Measurements from ENCODE around the gene OTUD7B.

The OTUD7B gene

DNA sequence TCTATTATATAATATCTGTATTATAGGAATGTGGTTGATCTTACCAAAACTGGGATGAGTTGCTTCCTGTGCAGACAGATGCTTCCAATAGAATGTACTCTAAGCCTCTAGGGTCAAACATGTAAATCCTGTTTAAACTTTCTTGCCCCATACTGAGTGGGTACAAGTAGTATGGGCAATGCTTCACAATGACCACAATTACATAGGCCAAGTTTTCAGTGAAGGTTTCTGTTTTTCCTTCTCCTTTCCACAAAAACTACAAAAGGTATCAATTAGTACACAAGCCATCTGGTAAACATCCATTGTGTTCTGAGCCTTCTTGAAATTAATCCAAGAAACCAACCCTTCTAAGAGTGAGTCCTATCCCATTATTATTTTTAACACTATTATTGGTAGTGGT lies 16.8 kb downstream of the OTUD7B start:
- TF ChIP-seq EGR1 (IDR thresholded peaks at IDR 0.05) (no peak), NFIC (IDR thresholded peaks at IDR 0.05) (no peak), FOXM1 (IDR thresholded peaks at IDR 0.05; ENCODE audit: borderline replicate concordance, low read depth) (no peak)
- TF ChIP-seq, protein P1, sequence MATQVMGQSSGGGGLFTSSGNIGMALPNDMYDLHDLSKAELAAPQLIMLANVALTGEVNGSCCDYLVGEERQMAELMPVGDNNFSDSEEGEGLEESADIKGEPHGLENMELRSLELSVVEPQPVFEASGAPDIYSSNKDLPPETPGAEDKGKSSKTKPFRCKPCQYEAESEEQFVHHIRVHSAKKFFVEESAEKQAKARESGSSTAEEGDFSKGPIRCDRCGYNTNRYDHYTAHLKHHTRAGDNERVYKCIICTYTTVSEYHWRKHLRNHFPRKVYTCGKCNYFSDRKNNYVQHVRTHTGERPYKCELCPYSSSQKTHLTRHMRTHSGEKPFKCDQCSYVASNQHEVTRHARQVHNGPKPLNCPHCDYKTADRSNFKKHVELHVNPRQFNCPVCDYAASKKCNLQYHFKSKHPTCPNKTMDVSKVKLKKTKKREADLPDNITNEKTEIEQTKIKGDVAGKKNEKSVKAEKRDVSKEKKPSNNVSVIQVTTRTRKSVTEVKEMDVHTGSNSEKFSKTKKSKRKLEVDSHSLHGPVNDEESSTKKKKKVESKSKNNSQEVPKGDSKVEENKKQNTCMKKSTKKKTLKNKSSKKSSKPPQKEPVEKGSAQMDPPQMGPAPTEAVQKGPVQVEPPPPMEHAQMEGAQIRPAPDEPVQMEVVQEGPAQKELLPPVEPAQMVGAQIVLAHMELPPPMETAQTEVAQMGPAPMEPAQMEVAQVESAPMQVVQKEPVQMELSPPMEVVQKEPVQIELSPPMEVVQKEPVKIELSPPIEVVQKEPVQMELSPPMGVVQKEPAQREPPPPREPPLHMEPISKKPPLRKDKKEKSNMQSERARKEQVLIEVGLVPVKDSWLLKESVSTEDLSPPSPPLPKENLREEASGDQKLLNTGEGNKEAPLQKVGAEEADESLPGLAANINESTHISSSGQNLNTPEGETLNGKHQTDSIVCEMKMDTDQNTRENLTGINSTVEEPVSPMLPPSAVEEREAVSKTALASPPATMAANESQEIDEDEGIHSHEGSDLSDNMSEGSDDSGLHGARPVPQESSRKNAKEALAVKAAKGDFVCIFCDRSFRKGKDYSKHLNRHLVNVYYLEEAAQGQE (IDR thresholded peaks at IDR 0.05; ENCODE audit: low read depth) = no peak

DNA sequence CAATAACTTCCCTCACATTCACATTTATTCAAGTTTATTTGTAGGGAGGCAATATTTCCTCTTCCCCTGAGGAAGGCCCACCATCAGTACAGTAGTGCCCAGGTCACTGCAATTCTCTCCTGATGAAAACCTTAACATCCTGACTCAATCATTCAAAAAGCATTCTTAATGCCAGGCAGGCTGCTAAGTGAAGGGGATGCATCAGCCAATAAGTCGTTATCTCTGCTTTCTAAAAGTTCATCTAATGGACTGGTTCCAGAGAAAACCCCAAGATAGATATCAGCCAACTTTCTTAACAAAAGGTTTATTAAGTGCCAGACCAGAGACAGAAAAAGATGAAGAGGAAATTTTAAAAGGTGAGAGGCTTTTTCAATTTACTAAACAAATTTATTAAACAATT lies 17.3 kb downstream of the OTUD7B start:
- TF ChIP-seq EP300 (IDR thresholded peaks at IDR 0.05; ENCODE audit: borderline replicate concordance) = no peak
- no peak for TF ChIP-seq TCF12 (IDR thresholded peaks at IDR 0.05; ENCODE audit: low read depth)
- no peak for TF ChIP-seq FOXM1 (IDR thresholded peaks at IDR 0.05; ENCODE audit: borderline replicate concordance, low read depth)
- no peak for TF ChIP-seq YY1 (IDR thresholded peaks at IDR 0.05; ENCODE audit: low read depth)
- TF ChIP-seq TAF1 (IDR thresholded peaks at IDR 0.05; ENCODE audit: low read depth) = no peak
- no peak for TF ChIP-seq CEBPB (IDR thresholded peaks at IDR 0.05)
- no peak for TF ChIP-seq EGR1 (IDR thresholded peaks at IDR 0.05)
- no peak for TF ChIP-seq ZBTB7A (IDR thresholded peaks at IDR 0.05; ENCODE audit: low read depth)
- TF ChIP-seq TEAD4 (IDR thresholded peaks at IDR 0.05) = no peak
- no peak for TF ChIP-seq CREB1 (IDR thresholded peaks at IDR 0.05; ENCODE audit: low read depth)
- TF ChIP-seq, protein P2, sequence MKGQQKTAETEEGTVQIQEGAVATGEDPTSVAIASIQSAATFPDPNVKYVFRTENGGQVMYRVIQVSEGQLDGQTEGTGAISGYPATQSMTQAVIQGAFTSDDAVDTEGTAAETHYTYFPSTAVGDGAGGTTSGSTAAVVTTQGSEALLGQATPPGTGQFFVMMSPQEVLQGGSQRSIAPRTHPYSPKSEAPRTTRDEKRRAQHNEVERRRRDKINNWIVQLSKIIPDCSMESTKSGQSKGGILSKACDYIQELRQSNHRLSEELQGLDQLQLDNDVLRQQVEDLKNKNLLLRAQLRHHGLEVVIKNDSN (IDR thresholded peaks at IDR 0.05) = no peak
- no peak for TF ChIP-seq RAD21 (IDR thresholded peaks at IDR 0.05; ENCODE audit: low read depth)
- TF ChIP-seq, protein P1 (IDR thresholded peaks at IDR 0.05; ENCODE audit: low read depth) = no peak
- no peak for TF ChIP-seq NFIC (IDR thresholded peaks at IDR 0.05)

DNA sequence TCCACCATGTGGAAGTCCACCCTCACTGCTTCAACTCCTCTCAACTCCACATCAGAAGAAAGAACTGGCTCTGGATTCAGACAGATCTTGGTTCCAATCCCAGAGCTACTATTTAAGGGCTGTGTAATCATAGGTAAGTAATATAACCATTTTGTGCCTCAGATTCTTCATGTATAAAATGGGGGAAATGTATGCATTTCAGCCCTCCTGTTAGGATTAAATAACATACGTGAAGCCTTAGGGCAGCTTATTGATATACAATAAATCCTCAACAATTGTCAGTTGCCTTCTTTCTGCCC lies 23.3 kb downstream of the OTUD7B start:
- no peak for TF ChIP-seq YY1 (IDR thresholded peaks at IDR 0.05; ENCODE audit: low read depth)
- no peak for TF ChIP-seq EGR1 (IDR thresholded peaks at IDR 0.05)
- no peak for TF ChIP-seq TCF12 (IDR thresholded peaks at IDR 0.05; ENCODE audit: low read depth)
- TF ChIP-seq TAF1 (IDR thresholded peaks at IDR 0.05; ENCODE audit: low read depth) = no peak
- TF ChIP-seq, protein P3, sequence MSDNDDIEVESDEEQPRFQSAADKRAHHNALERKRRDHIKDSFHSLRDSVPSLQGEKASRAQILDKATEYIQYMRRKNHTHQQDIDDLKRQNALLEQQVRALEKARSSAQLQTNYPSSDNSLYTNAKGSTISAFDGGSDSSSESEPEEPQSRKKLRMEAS (IDR thresholded peaks at IDR 0.05) = no peak
- TF ChIP-seq RAD21 (IDR thresholded peaks at IDR 0.05; ENCODE audit: low read depth) = no peak
- no peak for TF ChIP-seq CEBPB (IDR thresholded peaks at IDR 0.05)
- no peak for TF ChIP-seq ZBTB7A (IDR thresholded peaks at IDR 0.05; ENCODE audit: low read depth)
- TF ChIP-seq EP300 (IDR thresholded peaks at IDR 0.05; ENCODE audit: borderline replicate concordance) = no peak
- TF ChIP-seq FOXM1 (IDR thresholded peaks at IDR 0.05; ENCODE audit: borderline replicate concordance, low read depth) = no peak
- TF ChIP-seq, protein P2 (IDR thresholded peaks at IDR 0.05) = no peak
- TF ChIP-seq, protein P1 (IDR thresholded peaks at IDR 0.05; ENCODE audit: low read depth) = no peak
- no peak for TF ChIP-seq TEAD4 (IDR thresholded peaks at IDR 0.05)
- no peak for TF ChIP-seq CREB1 (IDR thresholded peaks at IDR 0.05; ENCODE audit: low read depth)
- TF ChIP-seq NFIC (IDR thresholded peaks at IDR 0.05) = no peak

DNA sequence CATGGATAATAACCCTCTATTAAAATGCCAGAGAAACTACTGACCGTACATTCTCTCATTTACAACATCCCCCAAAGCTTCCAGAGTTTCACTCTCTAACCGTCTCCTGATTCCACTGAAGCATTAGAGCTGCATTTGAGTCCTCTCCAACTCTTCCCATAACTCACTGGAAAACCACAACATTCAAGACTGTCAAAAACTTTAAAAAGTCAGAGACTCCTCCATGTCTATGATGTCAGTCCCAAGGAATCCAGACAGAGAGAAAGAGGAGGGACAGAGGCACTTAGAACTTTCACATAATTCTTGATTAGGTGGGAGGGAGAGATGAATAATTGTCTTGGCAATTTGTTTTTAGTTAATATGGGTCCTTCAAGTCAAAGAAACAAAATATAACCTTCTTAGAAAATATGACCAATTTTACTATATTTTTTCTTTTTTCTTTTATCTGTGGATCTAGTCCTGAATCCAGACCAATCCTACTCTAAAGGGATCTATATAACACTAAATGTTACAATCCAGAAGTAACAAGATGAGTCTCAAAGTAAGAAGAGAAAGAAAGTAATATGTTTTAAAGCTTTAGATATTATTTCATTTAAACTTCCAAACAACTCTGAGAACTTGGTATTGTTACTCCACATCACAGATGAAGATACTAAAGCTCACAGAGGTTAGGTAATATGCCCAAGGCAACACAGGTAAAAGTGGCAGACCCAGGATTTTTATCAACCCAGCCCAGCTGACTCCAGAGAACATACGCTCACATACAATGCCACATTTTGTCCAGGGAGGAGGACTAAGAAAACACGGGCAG lies 23.8 kb downstream of the OTUD7B start:
- TF ChIP-seq TEAD4 (IDR thresholded peaks at IDR 0.05) = peak; percentile 63
- no peak for TF ChIP-seq ZBTB7A (IDR thresholded peaks at IDR 0.05; ENCODE audit: low read depth)
- no peak for TF ChIP-seq EGR1 (IDR thresholded peaks at IDR 0.05)
- no peak for TF ChIP-seq EP300 (IDR thresholded peaks at IDR 0.05; ENCODE audit: borderline replicate concordance)

All from Ishikawa (cell line).